COLO829 (cell line): Measurements from ENCODE around the gene GPR65.
A peak's percentile ranks its signal among the peaks of the same experiment; 100 is the strongest.
"Not testable (repeated sequence)": the region's sequence is repeated elsewhere in the genome, so short reads cannot be mapped to it uniquely, and the experiment has no call there.

Source experiments
- DNase-seq: peaks from one replicate; pipeline ENCODE4 v3.0.0; 2012; ENCODE audit warnings: low spot score

Gene GPR65

GRCh38 chr14:88004506-88005036 is 364 bp upstream of the GPR65 start:
- DNase-seq, result no peak

- no peak for DNase-seq
Observed at GRCh38 chr14:88005978-88006851, 1.3 kb downstream of the GPR65 start.

GRCh38 chr14:88007608-88008007 is 2.7 kb downstream of the GPR65 start:
- no peak for DNase-seq

- DNase-seq, result no peak
Observed at GRCh38 chr14:88008039-88008742, 3.3 kb downstream of the GPR65 start.

DNA sequence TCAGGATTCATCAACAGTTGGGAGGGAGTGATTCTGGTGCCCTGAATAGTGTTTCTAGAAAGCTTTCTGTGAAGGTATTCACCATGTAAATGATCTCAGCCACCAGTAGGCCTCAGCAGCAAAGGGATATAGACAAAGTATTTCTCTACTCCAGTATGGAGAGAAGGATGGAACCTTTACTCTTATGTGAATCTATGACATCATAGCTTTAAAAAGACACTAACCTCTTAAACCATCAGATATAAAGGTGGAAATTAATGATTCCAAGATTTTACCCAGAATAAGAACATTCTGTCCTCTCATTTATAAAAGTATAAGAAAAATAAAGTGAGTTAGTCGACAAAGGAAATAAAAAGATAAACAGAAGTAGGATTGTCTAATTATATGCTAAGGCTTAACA is 4.6 kb downstream of the GPR65 start:
- DNase-seq, result no peak

GRCh38 chr14:88010331-88010730 is 5.4 kb downstream of the GPR65 start:
- DNase-seq, result no peak

GRCh38 chr14:88012495-88012894 is 7.6 kb downstream of the GPR65 start:
- no peak for DNase-seq

DNA sequence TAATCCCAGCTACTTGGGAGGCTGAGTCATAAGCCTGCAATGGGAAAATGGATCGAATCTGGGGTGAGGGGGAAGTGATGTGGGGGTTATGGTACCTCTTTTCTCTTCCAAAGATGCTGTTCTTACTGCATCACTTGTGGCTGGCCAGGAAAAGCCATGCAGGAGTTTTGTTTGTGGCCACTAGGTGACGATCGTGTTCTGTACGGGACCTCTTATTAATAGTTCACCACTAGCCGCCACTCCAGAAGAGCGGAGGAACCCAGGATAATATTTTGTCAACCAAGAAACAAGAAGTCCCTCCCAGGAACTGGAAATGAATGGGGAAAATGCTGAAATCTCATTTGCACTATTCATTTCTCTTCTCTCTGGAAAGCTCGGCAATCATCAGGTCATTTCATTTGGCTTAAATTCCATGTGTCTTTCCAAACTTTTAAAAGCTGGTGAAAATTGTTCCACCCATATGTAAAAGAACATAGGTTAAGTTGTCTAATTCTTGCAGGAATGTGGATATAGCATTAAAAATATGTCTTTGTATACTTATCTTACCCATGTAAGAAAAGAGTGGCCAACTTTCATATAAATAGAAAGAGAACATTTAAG is 8.9 kb downstream of the GPR65 start:
- peak; percentile 60 for DNase-seq

DNA sequence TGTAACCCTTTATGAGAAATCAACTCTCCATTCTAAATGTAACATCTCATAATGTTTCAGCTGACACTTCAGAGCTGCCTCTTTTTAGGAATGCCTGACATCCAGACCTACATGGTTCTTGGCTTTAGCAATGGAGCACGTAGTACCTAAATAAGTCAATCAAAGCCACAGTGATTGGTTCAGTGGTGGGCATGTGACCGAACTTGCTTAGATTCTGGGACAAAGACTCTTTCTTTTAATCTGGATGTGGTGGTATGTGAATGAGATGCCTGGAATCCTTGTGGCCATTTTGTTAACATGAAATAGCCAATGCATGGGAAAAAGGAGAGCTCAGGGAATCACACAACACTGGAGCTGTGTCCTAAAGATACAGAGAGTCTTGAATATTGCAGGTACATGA is 11.8 kb downstream of the GPR65 start:
- peak; percentile 35 for DNase-seq

DNA sequence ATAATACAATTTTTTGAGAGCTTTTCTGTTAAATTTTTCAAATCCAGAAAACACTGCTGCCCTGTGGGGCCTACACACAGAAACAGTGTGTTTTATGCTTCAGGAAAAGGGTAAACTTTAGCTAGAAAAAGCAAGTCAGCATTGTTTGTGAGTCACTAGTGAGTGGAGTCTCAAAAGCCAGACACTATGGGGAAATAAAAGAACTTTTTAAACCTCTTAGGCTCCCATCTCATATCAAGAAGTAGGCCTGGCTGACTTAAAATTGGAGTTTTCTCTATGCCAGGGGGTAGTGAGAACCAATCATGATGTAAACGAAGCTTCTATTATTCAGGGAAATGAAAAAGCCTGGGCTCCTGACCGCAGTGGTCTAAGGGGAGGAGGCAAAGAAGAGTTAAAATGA is 12.6 kb downstream of the GPR65 start:
- no peak for DNase-seq

DNA sequence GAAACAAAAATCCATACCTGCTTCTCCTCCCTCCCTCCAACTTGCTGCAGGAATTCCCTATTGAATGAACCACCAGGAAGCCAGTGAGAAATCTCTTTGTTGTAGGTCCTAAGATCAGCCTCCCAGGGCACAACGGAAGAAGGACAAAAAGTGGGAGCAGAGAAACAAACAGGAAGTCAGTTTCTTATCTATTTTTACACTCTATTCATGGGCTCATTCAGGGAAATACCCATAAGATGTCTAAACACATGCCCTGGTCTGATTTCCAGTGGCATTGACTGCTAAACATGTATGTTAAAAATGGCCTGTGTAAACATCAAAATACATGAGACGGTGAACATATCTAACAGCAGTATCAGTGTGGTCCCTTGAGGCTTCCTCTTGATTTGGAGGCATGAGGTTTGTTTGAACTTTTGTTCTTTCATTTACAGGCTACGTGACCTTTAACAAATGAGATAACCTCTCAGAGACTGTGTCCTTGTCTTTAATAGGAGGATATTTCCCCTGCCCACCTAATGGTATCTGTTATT is 18.8 kb downstream of the GPR65 start:
- no peak for DNase-seq

- not testable (repeated sequence) for DNase-seq
Observed at GRCh38 chr14:88024252-88025086, 19.5 kb downstream of the GPR65 start.

GRCh38 chr14:88025313-88025712 is 20.4 kb downstream of the GPR65 start:
- no peak for DNase-seq

GRCh38 chr14:88026890-88027289 is 22.0 kb downstream of the GPR65 start:
- no peak for DNase-seq

GRCh38 chr14:88029500-88029899 is 24.6 kb downstream of the GPR65 start:
- no peak for DNase-seq

DNA sequence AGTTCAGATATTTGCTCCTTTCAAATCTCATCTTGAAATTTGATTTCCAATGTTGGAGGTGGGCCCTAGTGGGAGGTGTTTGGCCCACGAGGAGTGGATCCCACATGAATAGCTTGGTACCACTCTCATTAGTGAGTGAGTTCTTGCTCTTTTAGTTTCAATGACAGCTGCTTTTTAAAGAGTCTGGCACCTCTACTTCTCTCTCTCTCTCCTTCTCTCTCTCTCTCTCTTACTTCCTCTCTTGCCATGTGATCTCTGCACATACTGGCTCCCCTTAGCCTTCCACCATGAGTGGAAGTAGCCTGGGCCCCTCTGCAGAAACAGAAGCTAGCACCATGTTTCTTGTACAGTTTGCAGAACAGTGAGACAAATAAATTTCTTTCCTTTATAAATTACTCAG is 25.1 kb downstream of the GPR65 start:
- DNase-seq, result no peak

DNA sequence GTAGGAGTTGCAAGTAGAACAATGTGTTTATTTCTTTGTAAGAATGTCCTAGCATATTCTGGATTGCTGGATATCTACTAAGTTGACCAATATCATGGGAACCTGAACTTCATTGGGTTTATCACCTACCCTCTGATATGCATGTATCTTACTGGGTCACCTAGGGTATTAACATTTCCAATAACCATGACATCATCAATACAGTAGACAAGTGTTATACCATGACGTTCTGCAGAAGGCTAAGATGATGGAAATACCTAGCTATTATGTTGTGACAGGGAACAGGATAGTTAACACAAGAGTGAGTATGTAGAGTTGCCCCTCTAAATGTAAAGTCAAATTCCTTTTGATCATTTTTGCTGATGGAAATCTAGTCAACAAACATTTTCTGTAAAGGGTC is 26.0 kb downstream of the GPR65 start:
- no peak for DNase-seq

DNA sequence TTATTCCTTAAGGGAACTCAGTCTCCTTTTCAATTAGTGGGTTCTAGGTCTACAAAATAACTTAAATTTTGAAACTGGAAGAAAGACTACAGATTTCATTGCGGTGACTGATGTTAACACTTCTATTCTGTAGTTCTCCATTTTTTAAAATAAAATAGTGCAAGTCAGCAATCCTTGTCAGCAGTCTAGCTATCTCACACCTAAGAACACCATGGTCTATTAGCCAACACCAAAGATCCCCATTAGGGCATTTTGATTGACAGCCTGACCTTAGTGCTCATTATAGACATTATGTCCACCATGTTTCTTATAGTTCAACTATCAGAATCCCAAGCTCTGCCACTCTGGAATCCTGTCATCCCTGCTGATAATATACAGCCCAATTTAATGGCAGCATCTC is 27.4 kb downstream of the GPR65 start:
- no peak for DNase-seq

DNA sequence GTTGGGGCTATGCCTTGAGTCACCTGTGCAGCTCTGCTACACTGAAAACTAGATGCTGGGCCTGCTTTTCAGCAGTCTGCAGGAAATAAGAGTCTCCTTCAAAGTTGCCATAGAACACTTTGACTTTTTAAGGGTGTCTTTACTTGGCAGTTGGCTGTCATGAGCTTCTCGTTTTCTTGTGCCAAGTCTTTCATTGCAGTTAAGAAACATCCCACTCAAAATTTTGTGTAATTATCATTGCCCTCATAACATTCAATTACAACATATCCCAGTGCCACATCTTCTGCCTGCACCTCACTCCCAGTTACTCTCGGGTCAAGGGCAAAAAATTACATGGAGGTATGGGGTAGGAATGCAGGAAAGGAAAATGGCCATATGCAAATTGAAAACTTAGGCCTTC is 29.1 kb downstream of the GPR65 start:
- DNase-seq, result no peak

DNA sequence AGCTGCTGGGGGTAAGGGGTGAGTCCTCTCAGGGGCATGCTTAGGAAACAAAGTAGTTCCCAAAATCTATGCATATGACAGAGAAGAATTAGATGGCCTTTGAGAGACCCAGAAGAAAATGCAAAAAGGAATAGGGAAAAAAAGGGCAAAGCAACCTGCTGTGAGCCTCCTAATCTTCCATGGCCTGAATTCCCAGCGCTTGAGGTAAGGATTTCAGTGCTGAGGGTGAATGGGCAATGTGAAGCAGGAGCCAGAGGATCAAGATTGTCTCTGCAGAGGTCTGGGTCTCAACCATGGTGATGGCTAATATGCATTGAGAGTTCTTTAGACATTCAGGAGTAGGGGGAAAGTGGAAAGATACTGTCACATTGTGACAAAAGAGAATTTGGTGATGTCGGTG is 31.5 kb downstream of the GPR65 start:
- DNase-seq, result no peak

DNA sequence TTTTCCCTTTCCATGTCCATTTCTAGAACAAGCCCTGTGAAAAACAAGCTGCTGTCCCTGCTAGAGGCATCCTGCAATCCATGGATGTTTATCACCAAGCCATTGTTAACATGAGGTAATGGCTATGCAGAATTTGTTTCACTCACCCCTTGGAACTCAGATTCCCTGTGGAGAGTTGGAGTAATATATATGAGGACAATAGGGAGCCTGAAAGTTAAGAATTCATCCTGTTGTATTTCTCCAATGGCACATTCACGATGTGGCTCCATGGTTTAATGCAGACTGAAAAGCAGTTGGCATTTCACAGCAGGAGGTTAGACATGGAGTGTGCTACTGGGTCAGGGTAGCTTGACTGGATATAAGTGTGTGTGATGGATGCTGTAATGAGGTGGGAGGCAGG is 32.4 kb downstream of the GPR65 start:
- DNase-seq, result no peak

DNA sequence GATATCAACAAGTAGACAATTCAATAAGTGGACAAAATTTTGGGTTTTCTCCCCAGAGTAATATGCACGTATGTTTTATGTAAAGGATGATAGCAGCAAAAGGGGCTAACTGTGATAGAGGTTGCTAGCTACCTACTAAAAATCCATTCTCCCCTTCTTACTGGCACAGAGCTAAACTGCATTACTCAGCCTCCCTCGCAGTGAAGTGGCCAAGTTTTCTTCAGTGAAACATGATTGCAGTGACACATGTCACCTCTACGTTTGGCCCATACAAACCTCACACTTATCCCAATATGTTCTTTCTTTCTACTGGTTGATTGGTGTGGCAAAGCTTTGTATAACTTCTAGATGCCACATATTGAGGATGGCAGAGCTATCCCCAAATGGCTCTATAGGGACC is 34.3 kb downstream of the GPR65 start:
- no peak for DNase-seq
